SU-DHL-6 (cell line): ENCODE data around the gene ANKRD33B.

ENCODE experiments used
- EZH2phosphoT487 ChIP-seq: fragments of 200-600 bp; sonication (generic), shearing (Covaris generic); conservative IDR thresholded peaks from 2 replicates; pipeline ENCODE4 v1.6.1; 2018; ENCODE audit warnings: mild to moderate bottlenecking, antibody characterized with exemption, low read length, moderate library complexity, mixed read lengths
- TF ChIP-seq, protein P1 (sequence below): fragments of 200-600 bp; sonication (generic); IDR thresholded peaks from one replicate; pipeline ENCODE4 v1.5.1; 2017; ENCODE audit warnings: antibody characterized with exemption, mild to moderate bottlenecking, low read length, moderate library complexity; ENCODE audit not compliant: insufficient read depth, poor library complexity, severe bottlenecking

DNA sequence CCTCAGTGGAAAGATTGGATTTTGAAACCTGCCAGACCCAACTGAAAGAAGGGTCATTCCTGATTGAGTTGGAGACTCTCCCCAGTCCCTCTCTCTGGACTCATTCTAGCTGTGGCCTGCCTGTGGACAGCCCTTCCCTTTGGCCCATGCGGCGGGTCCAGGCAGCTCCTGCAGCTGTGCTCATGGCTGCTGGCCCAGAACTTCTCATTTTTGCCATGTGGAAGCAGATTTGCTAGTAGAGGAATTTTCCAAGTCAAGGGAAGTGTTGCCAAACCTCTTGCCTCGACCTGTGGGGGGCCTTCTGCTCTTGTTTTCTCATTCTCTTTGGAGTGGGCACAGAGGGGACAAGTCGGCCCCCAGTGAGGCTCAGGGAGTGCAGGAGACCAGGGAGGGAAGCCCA lies 89.2 kb downstream of the ANKRD33B start:
- TF ChIP-seq, protein P1, sequence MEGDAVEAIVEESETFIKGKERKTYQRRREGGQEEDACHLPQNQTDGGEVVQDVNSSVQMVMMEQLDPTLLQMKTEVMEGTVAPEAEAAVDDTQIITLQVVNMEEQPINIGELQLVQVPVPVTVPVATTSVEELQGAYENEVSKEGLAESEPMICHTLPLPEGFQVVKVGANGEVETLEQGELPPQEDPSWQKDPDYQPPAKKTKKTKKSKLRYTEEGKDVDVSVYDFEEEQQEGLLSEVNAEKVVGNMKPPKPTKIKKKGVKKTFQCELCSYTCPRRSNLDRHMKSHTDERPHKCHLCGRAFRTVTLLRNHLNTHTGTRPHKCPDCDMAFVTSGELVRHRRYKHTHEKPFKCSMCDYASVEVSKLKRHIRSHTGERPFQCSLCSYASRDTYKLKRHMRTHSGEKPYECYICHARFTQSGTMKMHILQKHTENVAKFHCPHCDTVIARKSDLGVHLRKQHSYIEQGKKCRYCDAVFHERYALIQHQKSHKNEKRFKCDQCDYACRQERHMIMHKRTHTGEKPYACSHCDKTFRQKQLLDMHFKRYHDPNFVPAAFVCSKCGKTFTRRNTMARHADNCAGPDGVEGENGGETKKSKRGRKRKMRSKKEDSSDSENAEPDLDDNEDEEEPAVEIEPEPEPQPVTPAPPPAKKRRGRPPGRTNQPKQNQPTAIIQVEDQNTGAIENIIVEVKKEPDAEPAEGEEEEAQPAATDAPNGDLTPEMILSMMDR, result no peak
- no peak for TF ChIP-seq EZH2phosphoT487
